GM10847 (cell line): ENCODE results near the gene COMT.

Experiments
- POLR2A ChIP-seq: IDR thresholded peaks from 2 replicates; pipeline ENCODE4 v1.6.1; 2011; ENCODE audit not compliant: insufficient read length; ENCODE audit errors: extremely low read depth

COMT gene

GRCh38 chr22:19995611-19996339 lies 54.2 kb downstream of the COMT start:
- TF ChIP-seq POLR2A: no peak

GRCh38 chr22:19996694-19997384 lies 55.3 kb downstream of the COMT start:
- TF ChIP-seq POLR2A: no peak

- TF ChIP-seq POLR2A: no peak
These were observed 56.1 kb downstream of the COMT start for GRCh38 chr22:19997561-19998231.

- no peak for TF ChIP-seq POLR2A
These were observed 56.8 kb downstream of the COMT start for GRCh38 chr22:19998232-19998951.

GRCh38 chr22:19998991-19999820 lies 57.6 kb downstream of the COMT start:
- TF ChIP-seq POLR2A: no peak

GRCh38 chr22:20000246-20001081 lies 58.9 kb downstream of the COMT start:
- no peak for TF ChIP-seq POLR2A

- no peak for TF ChIP-seq POLR2A
These were observed 59.6 kb downstream of the COMT start for GRCh38 chr22:20001082-20001638.

- TF ChIP-seq POLR2A: no peak
These were observed 60.6 kb downstream of the COMT start for GRCh38 chr22:20002128-20002527.

- no peak for TF ChIP-seq POLR2A
These were observed 61.1 kb downstream of the COMT start for GRCh38 chr22:20002636-20003035.

GRCh38 chr22:20003304-20003703 lies 61.7 kb downstream of the COMT start:
- no peak for TF ChIP-seq POLR2A

GRCh38 chr22:20004464-20004863 lies 62.9 kb downstream of the COMT start:
- TF ChIP-seq POLR2A: no peak

- TF ChIP-seq POLR2A: no peak
These were observed 66.8 kb downstream of the COMT start for GRCh38 chr22:20008221-20008995.

- TF ChIP-seq POLR2A: no peak
These were observed 67.5 kb downstream of the COMT start for GRCh38 chr22:20009018-20009491.
